Astrocyte of the cerebellum (primary cell): Measurements from ENCODE around the gene CLDN7.

Source experiments
- DNase-seq: peaks from one replicate; pipeline ENCODE4 v3.0.0-alpha.2; 2011; ENCODE audit warnings: low read depth
- H3K4me3 ChIP-seq: 2 replicates; pipeline ENCODE4 v1.5.1; 2011; ENCODE audit warnings: mild to moderate bottlenecking, low read depth, low read length, moderate library complexity
- in situ Hi-C: cut with HindIII; loops from 2 replicates; pipeline ENCODE4 v1.10.0; 2017; ENCODE audit warnings: low sequenced_read_pairs
- TF ChIP-seq, protein P1 (sequence below): IDR thresholded peaks from 2 replicates; pipeline ENCODE4 v1.5.1; 2012; ENCODE audit warnings: low read length, low read depth, moderate library complexity, mild to moderate bottlenecking; ENCODE audit errors: missing control alignments

Gene CLDN7

DNA sequence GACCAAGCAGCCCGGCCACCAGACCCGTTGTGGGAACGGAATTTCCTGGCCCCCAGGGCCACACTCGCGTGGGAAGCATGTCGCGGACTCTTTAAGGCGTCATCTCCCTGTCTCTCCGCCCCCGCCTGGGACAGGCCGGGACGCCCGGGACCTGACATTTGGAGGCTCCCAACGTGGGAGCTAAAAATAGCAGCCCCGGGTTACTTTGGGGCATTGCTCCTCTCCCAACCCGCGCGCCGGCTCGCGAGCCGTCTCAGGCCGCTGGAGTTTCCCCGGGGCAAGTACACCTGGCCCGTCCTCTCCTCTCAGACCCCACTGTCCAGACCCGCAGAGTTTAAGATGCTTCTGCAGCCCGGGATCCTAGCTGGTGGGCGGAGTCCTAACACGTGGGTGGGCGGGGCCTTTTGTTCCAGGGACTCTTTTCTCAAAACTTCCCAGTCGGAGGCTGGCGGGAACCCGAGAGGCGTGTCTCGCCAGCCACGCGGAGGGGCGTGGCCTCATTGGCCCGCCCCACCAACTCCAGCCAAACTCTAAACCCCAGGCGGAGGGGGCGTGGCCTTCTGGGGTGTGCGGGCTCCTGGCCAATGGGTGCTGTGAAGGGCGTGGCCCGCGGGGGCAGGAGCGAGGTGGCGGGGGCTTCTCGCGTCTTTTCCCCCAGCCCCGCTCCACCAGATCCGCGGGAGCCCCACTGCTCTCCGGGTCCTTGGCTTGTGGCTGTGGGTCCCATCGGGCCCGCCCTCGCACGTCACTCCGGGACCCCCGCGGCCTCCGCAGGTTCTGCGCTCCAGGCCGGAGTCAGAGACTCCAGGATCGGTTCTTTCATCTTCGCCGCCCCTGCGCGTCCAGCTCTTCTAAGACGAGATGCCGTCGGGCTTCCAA lies 19.0 kb upstream of the CLDN7 start, which contains the start of gene SLC2A4:
SLC2A4 (plus strand) TSS at position 645 of the 879 bp plus-strand sequence; CDS start at position 862, 217 bp downstream.
- TF ChIP-seq, protein P1, sequence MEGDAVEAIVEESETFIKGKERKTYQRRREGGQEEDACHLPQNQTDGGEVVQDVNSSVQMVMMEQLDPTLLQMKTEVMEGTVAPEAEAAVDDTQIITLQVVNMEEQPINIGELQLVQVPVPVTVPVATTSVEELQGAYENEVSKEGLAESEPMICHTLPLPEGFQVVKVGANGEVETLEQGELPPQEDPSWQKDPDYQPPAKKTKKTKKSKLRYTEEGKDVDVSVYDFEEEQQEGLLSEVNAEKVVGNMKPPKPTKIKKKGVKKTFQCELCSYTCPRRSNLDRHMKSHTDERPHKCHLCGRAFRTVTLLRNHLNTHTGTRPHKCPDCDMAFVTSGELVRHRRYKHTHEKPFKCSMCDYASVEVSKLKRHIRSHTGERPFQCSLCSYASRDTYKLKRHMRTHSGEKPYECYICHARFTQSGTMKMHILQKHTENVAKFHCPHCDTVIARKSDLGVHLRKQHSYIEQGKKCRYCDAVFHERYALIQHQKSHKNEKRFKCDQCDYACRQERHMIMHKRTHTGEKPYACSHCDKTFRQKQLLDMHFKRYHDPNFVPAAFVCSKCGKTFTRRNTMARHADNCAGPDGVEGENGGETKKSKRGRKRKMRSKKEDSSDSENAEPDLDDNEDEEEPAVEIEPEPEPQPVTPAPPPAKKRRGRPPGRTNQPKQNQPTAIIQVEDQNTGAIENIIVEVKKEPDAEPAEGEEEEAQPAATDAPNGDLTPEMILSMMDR = no peak
- in situ Hi-C loops = no loop called here
- peak within 1 kb of the TSS; percentile 31 for H3K4me3 ChIP-seq
- peak; percentile 67 for DNase-seq

DNA sequence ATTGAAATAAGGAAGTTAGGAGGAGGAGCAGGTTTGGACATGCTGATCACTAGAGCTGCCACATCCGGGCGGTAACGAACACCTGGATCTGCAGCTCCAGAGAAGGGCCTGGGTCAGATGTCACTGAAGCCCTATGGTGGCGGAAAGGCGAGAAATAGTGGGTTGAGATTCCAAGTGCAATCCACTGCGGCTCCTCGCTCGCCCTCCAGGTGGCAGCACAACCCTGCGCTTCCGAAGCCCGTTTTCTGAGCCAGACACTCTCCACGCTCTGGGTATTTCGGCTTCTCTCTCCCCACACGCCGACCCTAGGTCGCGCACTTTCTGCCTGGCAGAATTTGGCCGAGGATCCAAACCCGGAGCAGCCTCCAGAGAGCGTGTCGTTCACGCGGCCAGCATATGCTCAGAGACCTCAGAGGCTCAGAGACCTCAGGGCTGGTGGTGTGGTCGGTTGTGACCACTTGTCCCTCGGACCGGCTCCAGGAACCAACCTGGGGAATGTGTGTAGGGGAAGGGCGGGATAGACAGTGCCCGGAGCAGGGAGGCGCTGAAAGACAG lies 18.3 kb upstream of the CLDN7 start:
- DNase-seq = peak; percentile 53
- H3K4me3 ChIP-seq = peak overlapping the region; percentile 31
- in situ Hi-C loops = no loop called here
- TF ChIP-seq, protein P1 = peak; percentile 89

DNA sequence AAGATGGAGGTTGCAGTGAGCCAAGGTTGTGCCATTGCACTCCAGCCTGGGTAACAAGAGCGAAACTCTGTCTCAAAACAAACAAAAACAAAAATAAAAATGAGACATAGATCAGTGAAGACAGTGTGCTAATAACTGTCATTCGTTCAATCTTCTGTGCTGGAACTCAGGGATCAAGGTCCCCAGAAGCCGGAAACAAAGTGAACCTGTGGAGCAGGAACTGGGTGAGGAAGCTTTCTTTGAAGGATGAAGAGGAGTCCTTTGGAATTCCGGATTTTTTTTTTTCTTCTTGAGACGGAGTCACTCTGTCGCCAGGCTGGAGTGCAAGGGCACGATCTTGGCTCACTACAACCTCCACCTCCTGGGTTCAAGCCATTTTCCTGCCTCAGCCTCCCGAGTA lies 17.2 kb upstream of the CLDN7 start:
- DNase-seq = no peak
- TF ChIP-seq, protein P1 = no peak
- in situ Hi-C loops = no loop called here

DNA sequence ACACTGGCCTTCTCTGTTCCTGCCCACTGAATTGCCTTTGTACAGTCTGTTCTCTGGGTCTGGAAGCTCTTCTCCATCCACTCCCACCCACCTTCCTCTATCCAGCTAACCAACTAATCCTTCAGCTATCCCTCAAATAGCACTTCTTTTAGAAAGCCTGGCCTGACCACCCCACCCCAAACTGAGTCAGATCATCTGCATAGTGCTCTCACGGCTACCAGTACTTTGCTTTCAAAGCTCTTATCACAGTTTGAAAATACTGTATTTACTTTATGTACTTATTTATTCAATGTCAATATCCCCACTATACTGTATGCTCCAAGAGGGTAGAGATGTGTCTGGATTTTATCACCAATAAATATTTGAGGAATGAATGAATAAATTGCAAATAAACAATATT lies 4.5 kb upstream of the CLDN7 start:
- no peak for DNase-seq
- TF ChIP-seq, protein P1 = no peak
- no peak overlapping the region for H3K4me3 ChIP-seq
- in situ Hi-C loops = no loop called here

More for the DNA sequence above, 17.2 kb upstream of the CLDN7 start:
- H3K4me3 ChIP-seq = no peak overlapping the region

DNA sequence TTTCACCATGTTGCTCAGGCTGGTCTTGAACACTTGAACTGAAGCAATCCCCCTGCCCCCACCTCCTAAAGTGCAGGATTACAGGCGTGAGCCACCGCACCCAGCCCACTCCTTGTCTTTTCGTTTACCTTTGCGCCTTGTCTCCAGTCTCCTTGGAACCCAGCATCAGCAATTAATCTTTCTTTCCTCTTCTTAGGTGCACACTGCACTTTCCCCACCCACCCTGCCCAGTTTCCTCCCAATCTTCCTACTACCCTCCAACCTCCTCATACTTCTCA lies 1.5 kb upstream of the CLDN7 start:
- H3K4me3 ChIP-seq = no peak overlapping the region
- in situ Hi-C loops = no loop called here
- TF ChIP-seq, protein P1 = no peak
- DNase-seq = no peak

DNA sequence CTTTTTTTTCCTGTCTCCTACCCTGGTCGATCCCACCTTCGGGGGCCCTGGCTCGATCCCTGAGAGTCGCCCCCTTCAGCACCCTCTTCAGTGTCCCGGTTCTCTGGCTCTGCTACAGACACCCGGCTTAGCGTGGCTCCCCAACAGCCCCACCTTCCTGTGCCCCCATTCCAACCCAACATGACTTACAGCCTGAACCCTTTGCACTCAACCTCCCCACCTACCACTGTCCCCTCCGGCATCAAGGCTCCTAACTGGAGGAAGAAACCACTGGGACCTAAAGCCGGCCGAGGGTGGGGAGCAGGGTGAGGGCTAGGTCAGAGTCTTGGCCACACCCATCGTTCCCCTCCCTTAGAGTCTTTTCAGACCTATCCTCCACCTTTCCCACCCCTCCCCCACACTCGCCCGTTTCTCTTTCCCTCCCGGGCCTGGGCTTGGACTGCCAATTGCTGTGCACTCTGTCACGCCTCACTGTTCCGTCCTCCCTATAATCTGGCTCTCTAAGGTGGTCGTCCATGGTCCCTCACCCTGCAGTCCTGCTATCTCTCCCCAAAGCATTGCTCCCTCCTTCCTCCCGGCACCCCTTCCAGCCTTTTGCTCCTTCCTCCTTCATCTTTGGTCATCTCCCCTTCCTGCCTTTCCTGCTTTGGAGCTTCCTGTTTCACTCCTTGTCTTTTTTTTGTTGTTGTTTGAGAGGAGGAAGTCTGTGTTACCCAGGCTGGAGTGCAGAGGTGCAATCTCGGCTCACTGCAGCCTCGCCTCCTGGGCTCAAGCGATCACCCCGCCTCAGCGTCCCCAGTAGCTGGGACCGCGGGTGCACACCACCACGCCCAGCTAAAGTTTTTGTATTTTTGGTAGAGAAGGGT lies 890 bp upstream of the CLDN7 start:
- H3K4me3 ChIP-seq = no peak overlapping the region
- no peak for DNase-seq
- TF ChIP-seq, protein P1 = no peak
- in situ Hi-C loops = no loop called here
